Urothelium cell line (cell line): Measurements from ENCODE around the gene COL27A1.

Experiments
- DNase-seq: peaks from one replicate; pipeline ENCODE4 v3.0.0; 2011; ENCODE audit warnings: low spot score, mixed read lengths
- FAIRE-seq: peaks from 2 replicates; lab custom pipeline; 2011; peaks lifted over from hg19 to GRCh38; lab: Jason Lieb, UNC

The COL27A1 gene

GRCh38 chr9:114165407-114166102 is 10.2 kb downstream of the COL27A1 start:
- FAIRE-seq = peak; percentile 71
- no peak for DNase-seq

DNA sequence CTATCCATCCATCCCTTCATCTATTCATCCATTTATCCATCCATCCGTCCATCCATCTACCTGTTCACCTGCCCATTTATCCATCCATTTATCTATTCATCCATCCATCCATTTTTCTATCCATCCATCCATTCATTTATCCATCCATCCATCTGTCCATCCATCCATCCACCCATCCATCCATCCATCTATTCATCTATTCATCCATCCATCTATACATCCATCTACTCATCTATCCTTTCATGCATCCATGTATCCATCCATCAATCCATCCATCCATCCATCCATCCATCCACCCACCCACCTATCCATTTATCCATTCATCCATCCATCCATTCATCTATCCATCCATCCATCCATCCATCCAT is 10.8 kb downstream of the COL27A1 start:
- DNase-seq = no peak
- no peak for FAIRE-seq

GRCh38 chr9:114166614-114167572 is 11.6 kb downstream of the COL27A1 start:
- FAIRE-seq (no peak), DNase-seq (no peak)

GRCh38 chr9:114167591-114168091 is 12.3 kb downstream of the COL27A1 start:
- no peak for FAIRE-seq

DNA sequence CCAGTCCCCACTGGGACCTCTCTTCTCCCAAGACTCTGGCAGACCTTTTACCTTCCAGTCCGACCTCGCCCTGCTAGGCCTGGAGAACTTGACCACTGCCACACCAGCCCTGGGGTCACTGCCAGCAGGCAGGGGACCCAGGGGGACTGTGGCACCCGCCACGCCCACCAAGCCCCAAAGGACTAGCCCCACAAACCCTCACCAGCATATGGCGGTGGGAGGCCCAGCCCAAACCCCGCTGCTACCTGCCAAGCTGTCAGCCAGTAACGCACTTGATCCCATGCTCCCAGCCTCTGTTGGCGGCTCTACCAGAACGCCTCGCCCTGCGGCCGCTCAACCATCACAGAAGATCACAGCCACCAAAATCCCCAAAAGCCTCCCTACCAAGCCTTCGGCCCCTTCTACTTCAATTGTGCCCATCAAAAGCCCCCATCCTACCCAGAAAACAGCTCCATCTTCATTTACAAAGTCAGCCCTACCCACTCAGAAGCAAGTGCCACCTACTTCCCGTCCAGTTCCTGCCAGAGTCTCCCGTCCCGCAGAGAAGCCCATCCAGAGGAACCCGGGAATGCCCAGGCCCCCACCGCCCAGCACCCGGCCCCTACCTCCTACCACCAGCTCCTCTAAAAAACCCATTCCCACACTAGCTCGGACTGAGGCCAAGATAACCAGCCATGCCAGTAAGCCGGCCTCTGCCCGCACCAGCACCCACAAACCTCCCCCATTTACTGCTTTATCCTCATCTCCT is 13.1 kb downstream of the COL27A1 start:
- FAIRE-seq (no peak), DNase-seq (no peak)

More at GRCh38 chr9:114167591-114168091, 12.3 kb downstream of the COL27A1 start:
- no peak for DNase-seq

DNA sequence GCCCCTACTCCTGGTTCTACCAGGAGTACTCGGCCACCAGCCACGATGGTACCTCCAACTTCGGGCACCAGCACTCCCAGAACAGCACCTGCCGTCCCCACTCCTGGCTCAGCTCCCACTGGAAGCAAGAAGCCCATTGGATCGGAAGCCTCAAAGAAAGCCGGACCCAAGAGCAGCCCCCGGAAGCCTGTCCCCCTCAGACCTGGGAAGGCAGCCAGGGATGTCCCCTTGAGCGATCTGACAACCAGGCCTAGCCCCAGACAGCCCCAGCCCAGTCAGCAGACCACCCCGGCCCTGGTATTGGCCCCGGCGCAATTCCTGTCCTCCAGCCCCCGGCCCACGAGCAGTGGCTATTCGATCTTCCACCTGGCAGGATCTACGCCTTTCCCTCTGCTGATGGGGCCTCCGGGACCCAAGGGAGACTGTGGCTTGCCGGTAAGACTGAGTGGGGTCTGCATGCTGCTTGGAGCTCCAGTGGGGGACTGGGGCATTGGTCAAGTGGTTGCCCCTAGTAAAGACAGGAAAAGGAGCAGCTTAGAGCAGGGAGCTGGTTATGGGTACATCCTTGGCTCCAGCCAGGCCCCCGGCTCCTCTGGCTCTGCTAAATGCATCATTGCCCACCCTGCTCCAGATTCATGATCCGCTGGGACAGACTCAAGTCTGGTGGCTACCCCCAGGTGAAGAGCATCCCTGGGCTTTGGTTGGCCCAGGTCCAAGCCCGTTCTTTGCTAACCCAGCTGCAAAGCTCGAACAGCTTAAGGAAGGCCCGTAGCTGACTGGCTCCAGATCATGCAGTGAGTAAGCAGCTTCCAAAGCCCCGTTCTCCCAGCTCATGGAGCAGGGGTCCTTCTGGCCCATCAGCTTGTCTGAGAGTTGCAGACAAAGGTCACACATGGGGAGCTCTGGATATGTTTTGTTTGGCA is 14.0 kb downstream of the COL27A1 start:
- DNase-seq = no peak
- FAIRE-seq = no peak

DNA sequence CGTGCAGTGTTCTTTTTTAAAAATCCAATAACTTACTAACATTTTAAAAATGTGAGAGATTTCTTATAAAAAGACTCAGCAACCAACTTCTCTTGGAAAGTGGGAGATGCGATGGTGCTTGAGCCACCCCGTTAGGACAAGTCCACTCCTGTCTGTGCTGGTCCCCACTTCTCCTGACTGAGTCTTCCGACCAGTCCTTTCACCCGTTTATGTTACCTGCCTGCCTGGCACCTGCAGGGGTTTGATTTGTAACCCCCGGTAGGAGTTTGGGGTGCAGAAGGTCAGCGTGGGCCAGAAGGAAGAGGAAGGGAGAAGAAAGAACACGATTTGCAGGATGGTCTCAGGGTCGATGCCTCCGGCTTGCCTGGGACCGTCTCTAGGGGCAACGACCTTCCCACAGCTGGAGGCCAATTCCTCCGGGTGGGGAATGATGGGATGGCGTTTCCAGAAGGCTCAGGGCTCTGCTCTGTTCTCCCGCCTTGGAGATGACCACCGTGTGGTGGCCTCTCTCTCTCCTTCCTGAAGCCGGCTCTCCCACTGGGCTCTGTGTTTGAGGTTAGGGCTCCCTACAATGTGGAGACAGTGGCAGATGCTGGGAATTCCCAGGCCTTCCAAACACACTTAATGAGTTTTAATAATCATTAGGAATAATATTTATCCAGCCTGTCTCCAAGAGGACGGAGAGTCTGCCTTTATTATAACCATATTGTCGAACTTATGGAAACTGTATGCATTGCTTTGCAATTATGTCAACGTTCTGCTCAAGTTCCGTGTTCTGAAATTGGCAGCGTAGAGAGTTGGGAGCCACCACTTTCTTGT is 14.8 kb downstream of the COL27A1 start:
- no peak for DNase-seq
- FAIRE-seq = no peak

GRCh38 chr9:114170771-114171461 is 15.6 kb downstream of the COL27A1 start:
- DNase-seq (no peak), FAIRE-seq (no peak)

- DNase-seq (no peak), FAIRE-seq (no peak)
These were observed 16.2 kb downstream of the COL27A1 start for GRCh38 chr9:114171500-114171899.

DNA sequence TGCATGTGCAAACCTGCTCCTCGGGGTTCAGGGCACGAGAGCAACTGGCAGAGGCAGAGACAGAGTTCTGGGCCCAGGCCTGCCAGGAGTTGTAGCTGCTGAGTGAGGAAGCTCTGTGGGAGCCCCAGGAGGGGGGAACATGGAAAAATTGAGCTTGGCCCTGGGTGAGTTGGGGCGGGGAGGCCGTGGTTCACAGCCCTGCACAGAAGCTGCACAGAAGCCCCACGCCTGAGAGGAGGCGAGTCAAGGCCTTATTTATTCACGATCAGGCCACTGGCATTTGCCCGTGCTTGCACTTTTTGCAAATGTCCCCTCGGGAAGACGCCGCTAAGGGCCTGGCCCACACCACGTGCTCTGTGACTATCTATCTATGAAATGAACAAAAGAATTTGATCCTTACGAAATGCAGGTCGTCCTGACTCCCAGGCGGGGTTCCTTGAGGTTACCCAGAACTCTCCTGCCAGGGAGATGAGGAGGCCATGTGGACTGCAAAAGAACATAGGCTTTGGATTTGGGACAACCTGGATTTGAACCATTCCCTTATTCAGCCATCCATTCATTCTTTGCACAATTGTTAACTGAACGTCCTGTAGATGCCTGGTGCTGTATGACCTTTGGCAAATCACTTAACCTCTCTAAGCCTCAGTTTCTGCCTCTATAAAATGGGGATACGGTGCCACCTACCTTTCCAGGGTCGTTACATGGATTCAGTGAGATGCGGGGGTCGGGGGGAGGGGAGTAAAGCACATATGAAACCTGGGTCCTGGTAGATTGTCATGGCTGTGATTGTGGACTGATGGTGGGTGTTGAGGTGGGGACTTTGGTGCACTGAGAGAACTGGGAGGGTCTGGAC is 17.9 kb downstream of the COL27A1 start:
- DNase-seq = no peak
- no peak for FAIRE-seq

DNA sequence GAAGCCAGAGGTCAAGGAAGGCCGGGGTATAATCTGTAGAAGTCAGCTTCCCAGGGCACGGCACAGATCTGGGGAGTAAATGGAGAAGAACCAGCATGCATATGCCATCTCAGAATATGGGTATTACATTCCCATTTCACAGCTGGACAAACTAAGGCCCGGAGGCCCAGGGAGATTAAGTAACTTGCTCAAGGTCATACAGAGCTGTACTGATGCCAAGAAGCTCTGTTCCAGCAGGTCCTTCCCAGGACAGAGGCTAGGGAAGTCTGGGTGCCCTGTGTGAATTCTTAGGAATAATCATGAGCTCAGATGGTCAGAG is 19.2 kb downstream of the COL27A1 start:
- FAIRE-seq (no peak), DNase-seq (no peak)

- DNase-seq (no peak), FAIRE-seq (no peak)
These were observed 19.8 kb downstream of the COL27A1 start for GRCh38 chr9:114174876-114175771.

- no peak for FAIRE-seq
- no peak for DNase-seq
These were observed 21.4 kb downstream of the COL27A1 start for GRCh38 chr9:114176624-114177291.

DNA sequence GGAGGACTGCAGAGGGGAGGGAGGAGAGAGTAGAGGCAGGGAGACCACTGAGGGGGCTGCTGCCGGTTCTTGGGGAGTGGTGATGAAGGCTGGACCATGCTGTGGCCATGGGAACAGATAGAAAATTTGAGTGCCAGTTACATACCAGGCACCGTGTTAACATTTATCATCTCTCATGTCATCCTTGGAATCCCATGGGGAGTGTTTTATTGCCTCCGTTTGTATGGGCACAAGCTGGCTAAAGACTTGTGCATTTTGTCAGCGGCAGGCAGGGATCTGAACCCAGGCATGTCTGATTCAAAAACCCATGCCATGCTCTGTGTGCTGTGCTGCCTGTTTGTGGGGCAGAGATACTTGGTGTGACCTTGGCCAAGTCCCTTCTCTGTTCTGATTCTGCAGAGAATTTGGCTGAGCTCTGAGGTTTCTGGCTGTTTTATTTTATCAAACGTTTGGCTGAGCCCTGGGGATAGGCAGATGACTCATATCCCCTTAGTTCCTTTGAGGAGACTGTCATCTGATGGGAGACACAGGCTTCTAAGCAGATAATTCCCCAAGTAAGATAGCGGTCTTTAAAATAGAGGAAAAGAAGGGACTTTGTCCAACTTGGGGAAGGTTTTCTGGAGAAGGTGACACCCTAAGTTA is 22.2 kb downstream of the COL27A1 start:
- DNase-seq (peak; percentile 51), FAIRE-seq (no peak)

DNA sequence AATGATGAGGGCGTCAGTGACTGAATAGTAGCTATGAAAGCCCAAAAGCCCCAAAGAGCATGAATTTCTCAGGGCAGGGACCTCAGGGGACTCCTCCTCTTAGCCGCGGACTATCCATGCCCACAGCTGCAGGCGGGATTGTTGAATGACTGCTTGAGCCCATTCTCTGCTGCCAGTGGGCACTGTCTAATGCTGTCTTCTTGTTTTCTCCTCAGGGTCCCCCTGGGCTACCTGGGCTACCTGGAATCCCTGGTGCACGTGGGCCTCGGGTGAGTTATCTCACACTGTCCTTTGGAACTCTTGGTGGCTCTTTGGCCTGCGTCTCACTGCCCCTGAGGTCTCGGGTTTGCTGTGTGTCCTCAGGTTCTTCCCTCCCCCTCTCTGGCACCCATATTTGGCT is 22.7 kb downstream of the COL27A1 start:
- DNase-seq (no peak), FAIRE-seq (no peak)
